ENCODE results near the gene TRIM37. TPM values are rescaled to one million over a fixed set of nuclear protein-coding genes. Genes with fewer than 3 reads are reported as not detected.

TRIM37 gene
- total RNA-seq, 1 experiment from 2014 or later: 37.7 TPM

DNA sequence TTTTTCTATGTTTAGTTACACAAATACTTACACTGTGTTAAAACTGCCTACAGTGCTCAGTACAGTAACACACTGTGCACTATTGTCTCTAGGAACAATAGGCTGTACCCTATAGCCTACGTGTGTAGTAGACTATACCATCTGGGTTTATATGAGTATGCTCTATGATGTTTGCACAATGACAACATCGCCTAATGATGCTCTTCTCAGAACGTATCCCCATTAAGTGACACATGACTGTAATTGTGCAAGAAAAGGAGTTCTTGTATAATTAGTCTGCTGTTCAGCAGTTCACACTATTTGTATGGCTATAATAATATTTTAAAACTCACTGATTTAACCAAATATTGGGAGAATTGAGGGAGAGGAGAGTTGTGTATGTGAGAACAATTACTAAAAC lies 173.7 kb downstream of the TRIM37 start:
- Histone ChIP-seq H3K4me3 (ENCODE audit: low read depth, low read length) (no peak overlapping the region), H3K36me3 (ENCODE audit: control insufficient read depth, insufficient read depth, low read length) (no peaks in the 10 kb centered on the region), H3K4me1 (no peaks in the 10 kb centered on the region), H3K9me3 (no peaks in the 10 kb centered on the region), H3K27me3 (replicated peaks; ENCODE audit: control insufficient read depth, insufficient read depth, low read length) (no peaks in the 10 kb centered on the region)
- Mint-ChIP-seq H3K27ac (ENCODE audit: unreplicated experiment) (no peak overlapping the region), H3K4me3 (ENCODE audit: unreplicated experiment) (no peak overlapping the region), H3K36me3 (ENCODE audit: insufficient read depth, unreplicated experiment) (no peaks in the 10 kb centered on the region), H3K4me1 (ENCODE audit: low read depth, unreplicated experiment) (no peaks in the 10 kb centered on the region), H3K27me3 (ENCODE audit: insufficient read depth, unreplicated experiment) (peaks cover 13% of the 10 kb centered on the region), H3K9me3 (ENCODE audit: unreplicated experiment) (no peaks in the 10 kb centered on the region)
- TF ChIP-seq, protein P1, sequence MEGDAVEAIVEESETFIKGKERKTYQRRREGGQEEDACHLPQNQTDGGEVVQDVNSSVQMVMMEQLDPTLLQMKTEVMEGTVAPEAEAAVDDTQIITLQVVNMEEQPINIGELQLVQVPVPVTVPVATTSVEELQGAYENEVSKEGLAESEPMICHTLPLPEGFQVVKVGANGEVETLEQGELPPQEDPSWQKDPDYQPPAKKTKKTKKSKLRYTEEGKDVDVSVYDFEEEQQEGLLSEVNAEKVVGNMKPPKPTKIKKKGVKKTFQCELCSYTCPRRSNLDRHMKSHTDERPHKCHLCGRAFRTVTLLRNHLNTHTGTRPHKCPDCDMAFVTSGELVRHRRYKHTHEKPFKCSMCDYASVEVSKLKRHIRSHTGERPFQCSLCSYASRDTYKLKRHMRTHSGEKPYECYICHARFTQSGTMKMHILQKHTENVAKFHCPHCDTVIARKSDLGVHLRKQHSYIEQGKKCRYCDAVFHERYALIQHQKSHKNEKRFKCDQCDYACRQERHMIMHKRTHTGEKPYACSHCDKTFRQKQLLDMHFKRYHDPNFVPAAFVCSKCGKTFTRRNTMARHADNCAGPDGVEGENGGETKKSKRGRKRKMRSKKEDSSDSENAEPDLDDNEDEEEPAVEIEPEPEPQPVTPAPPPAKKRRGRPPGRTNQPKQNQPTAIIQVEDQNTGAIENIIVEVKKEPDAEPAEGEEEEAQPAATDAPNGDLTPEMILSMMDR (IDR thresholded peaks at IDR 0.05; ENCODE audit: insufficient read depth in 1 of 2, low read depth in 1 of 2, low read length in 1 of 2, severe bottlenecking in 1 of 2, unreplicated experiment in 1 of 2): no peak
- ChIA-PET CTCF (no interaction called here), POLR2A (no interaction called here)
- intact Hi-C loops (cut with micrococcal nuclease; ENCODE audit: unreplicated experiment): no loop called here
- no TSS peak for BruUV-seq (replicated peaks)
- DNase-seq: no peak

Small RNAs within 50 kb of the gene (microRNA-seq; reads per million reads assigned to microRNA genes)
- gene MIR301A (208 reads per million, percentile 76 among the genes with 10 or more reads in this experiment), gene MIR454 (4,234 reads per million, percentile 95 among the genes with 10 or more reads in this experiment)

Other genes with a start within 250 kb of the TRIM37 start
- gene SKA2, start 48.3 kb upstream of the TRIM37 start, total RNA-seq (2022): 119 TPM in 2 replicates
- gene PRR11, start 48.9 kb upstream of the TRIM37 start, total RNA-seq (2022): 80.2 and 89.9 TPM in 2 replicates
- 18.9 and 21.1 TPM in 2 replicates for gene SMG8, start 103.2 kb upstream of the TRIM37 start, total RNA-seq (2022)
- 1.2 and 2.9 TPM in 2 replicates for gene GDPD1, start 113.6 kb upstream of the TRIM37 start, total RNA-seq (2022)
- 2.9 and 4.5 TPM in 2 replicates for gene YPEL2, start 224.8 kb upstream of the TRIM37 start, total RNA-seq (2022)

Measured in Caco-2 (cell line).